Femur (tissue), 1 donor: Measurements from ENCODE around the gene CERT1.

ENCODE experiments used
- DNase-seq: peaks from one replicate; pipeline ENCODE4 v3.0.0-alpha.2; 2017

The CERT1 gene

DNA sequence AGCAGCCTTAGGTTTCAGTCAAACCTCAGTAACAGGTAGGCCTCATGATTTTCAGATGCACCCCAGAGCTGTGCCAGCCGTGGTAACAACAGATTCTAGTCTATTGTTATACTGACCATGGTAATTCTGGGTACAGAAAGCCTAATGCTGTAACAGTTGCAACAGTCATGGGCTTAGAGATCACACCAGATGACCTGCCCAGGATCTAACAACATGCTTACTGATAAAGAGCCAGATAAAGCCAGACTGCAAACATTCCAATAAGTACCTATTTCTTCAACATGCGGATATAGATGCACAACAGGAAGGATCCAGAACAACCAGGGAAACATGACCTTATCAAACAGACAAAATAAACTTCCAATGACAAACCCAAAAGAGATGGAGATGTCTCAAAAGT, 42.8 kb downstream of the CERT1 start:
- DNase-seq: no peak

DNA sequence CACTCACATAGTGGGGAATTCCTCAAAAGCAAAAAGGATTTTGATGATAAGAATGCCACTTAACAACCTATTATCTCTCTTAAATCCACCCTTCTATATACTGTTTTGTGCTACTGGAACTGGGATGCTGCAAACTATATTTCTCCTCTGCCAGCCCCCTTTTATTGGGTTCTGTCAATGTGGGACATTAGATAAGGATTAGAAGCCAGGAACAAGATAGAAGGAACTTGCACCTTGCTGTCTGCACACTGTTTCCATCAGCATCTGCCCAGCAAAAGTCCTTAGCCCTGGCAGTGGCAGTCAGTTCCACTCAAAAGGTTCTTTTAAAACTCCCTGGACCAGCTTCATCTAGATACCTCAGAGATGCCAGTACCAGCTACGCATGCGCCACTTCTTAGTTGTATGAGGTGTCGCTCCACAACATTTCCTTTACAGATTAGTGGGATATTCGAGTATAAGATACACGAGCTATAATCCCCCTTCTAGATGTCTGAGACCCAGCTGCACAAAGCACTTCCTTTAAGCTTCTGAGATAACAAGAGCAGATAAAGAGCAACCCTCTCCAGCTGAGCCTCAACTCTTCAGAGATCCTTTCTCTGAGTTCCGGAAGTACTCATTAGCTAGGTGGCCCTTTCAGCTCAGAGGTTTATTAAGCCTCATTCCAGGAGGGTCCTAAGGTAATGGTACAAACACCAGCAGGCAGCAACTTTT, 45.3 kb downstream of the CERT1 start:
- no peak for DNase-seq

DNA sequence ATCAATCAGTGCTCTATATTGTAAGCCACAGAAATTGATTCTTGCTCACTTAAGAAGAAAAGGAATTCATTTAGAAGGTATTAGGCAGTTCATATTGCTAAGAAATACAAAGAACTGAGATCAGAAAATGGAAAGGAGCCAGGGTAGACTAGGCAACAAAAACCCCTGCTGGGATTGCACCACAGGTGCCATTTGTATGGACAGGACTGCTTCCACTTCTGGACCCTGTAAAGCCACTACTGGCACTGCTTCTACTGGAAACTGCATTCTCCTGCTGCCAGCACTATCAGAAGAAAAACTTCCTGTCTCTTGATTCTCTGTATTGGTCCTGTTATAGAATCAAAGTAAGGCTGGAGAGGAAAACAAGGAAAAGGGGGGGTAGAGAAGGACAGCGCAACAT, 45.9 kb downstream of the CERT1 start:
- DNase-seq: no peak

DNA sequence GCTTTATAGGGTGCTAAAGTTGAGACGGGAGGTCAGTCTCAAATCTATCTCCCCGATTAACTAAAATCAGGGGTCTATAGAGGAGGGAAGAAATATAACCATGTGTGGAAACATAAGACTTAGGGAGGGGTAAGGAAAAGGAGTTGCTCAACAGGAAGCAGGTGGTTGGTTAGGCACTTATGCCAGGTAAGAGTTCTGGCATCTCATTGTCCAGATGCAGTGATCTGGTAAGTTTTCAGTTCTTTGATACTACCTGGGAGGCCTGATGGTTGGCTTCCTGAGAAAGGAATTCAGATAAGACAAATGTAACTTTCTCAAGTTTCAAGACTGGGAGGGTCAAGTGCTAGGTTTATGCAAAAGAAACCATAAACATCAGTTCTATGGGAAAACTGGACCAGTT, 47.7 kb downstream of the CERT1 start:
- DNase-seq: no peak

DNA sequence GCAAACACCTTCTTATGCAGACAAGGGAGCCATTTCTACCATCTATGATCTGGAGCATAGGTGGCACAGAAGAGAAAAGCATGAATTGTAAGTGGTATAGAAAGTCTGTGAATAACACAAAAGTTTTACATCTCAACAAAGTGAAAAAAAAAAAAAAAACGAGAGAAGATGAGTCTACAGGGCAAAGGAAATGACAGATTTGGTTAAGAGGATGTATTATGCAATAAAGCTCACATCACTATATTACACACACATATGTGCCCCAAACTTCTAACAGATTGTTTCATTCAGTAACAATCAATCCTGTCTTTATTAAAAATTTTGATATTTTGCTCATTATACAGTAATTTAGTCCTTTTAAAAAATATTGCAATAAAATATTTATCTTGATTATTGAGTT, 49.8 kb downstream of the CERT1 start:
- DNase-seq: no peak

DNA sequence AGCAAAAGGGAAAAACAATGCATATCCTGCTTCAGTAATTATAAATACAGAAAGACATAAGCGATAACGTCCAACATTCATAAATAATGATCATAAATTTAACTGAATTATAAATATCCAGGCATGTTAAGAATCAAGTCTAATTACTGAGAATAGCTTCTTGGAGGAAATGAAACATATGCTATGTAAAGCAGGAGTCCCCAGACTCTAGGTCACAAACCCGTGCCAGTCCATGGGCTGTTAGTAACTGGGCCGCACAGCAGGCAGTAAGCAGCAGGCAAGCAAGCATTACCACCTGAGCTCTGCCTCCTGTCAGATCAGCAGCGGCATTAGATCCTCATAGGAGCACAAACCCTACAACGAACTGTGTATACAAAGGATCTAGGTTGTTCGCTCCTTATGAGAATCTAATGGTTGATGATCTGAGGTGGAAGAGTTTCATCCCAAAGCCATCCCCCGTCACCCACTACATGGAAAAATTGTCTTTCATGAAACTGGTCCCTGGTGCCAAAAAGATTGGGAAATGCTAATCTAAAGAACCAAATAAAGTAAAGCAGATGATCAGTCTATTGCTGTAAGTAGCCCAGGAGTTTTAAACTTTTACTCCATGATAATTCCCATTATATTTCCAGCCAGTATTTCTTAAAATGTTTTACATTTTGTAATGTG, 50.4 kb downstream of the CERT1 start:
- no peak for DNase-seq

DNA sequence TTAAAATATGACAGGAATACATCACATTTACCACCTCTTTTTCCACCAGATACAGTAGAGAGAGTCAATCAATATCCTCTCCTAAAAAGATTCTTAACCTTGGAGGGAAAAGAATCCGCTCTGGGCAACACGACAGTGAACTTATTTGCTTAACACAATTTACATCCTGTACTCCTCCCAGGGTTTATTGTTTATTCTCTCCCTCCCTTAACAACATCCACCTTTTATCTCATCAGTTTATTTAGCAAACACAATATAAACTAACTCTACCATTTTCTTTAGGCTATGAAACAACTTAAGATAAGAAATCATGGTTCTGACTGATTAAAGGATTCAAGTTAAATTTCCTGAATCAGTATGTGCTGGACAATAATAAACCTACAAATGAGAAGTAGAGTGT, 50.9 kb downstream of the CERT1 start:
- DNase-seq: no peak

DNA sequence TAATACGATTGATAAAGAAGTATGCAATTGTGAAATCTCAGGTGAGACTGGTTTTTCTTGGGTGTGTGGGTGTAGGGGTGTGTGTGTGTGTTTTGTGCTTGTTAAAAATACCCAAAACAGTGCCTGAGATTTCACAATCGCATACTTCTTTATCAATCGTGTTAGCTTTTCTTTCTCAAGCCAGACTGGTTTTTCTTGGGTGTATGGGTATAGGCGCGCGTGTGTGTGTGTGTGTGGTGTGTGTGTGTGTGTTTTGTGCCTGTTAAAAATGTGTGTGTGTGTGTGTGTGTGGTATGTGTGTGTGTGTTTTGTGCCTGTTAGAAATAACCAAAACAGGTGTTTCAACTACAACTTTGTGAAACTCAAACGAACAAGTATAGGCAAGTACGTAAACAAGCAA, 53.7 kb downstream of the CERT1 start:
- DNase-seq: no peak

DNA sequence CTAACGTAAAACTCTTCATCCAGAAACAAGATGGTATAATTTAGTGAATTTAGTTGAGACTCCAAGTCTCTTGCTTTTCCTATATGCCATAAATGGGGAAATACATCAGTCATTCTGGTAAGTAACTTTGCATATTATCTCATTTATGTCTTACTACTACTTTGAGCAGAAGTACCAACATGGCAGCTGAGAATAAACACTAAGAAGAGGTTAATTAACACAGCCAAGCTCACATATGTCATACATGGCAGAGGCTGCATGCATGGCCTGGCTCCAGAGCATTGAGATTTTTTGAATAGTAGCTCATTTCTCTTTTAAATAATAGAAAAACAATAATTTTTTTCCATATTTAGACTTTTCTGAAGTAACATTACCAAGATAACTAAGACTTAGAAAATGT, 54.3 kb downstream of the CERT1 start:
- DNase-seq: no peak

DNA sequence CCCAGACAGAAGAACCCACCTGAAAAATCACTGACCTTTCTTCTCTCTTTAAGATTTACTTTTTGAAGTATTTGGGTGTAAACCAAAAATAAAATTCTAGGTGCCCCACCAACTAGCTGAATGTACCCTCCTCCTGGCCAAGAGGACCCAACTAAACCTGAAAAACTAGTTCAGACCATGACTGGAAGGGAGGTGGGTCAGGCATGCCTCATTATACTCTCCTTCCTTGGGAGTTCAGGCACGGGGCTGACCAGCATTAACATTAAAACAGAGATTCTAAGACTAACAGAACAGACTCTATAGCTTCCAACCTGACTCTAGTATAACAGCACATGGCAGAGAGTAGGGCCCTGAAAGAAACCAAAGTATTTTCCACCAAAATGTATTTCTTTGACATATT, 61.4 kb downstream of the CERT1 start:
- no peak for DNase-seq

DNA sequence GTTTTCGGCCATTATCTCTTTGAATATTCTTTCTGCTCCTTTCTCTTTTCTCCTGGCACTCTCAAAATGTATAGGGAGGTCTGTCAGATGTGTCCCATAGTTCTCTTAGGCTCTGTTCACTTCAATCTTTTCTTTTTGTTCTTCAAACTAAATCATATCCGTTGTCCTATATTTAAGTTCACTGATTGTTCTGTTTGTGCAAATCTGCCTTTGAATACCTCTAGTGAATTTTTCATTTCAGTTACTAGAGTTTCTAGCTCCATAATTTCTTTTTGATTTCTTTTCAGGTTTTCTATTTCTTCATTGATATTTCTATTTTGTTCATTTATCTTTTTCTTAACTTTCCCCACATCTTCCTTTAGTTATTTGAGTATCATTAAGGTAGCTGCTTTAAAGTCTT, 65.4 kb downstream of the CERT1 start:
- DNase-seq: no peak

DNA sequence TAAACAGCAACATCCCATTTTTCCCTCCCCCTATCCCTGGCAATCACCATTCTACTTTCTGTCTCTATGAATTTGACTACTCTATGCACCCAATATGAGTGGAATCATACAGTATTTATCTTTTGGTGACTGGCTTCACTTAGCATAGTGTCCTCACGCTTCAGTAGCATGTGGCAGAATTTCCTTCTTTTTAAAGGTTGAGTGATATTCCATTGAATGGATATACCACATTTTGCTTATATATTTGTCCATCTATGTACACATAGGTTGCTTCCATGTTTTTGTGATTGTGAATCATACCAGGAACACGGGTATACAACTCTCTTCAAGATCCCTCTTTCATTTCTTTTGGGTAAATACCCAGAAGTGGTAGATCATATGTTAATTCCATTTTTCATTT, 69.9 kb downstream of the CERT1 start:
- no peak for DNase-seq

DNA sequence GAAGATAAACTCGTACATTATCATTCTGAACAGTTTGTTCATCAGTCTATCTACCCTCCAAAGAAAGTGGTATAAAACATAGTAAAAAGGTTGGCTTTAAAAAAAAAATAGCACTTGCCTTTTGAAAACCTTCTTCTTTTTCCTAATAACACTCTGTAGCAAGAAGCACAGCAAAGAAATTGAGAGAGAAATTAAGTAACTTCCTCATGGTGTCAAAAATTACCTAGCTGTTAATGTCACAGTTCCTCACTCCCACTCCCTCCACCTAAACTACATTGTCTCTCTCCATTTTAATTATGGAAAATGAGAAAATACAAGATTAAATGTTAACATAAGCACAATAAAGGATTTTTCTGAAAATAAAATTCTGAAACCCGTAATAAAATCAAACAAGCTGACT, 72.2 kb downstream of the CERT1 start:
- DNase-seq: no peak

DNA sequence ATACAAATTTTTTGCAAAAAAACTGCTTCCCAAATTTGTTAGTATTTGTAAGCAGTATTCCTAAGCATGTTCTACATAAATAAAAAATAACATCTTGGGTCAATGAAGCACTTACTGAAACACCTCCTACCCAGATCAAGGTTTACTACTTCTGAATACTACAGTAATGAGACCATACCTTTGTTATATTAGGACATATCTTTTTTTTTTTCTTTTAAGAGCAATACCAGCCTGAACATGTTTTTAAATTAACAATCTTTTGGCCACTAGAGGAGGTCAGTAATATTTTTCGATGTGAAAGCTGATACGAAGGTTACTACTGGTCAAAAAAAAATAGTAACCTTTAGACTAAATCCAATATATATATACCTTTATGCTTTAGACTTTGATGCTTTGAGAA, 72.7 kb downstream of the CERT1 start:
- no peak for DNase-seq

DNA sequence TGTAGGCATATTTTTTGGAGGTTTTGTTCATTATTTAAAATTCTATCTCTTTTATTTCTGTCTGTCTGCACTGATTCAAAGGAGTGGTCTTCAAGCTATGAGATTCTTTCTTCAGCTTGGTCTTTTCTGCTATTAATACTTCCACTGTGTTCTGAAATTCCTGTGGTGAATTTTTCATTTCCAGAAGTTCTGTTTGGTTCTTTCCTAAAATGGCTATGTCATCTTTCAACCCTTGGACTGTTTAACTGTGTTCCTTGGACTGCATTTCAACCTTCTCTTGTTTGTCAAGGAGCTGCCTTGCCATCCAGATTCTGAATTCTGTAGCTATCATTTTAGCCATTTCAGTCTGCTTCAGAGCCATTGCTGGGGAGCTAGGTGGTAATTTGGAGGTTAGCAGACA, 76.3 kb downstream of the CERT1 start:
- no peak for DNase-seq

DNA sequence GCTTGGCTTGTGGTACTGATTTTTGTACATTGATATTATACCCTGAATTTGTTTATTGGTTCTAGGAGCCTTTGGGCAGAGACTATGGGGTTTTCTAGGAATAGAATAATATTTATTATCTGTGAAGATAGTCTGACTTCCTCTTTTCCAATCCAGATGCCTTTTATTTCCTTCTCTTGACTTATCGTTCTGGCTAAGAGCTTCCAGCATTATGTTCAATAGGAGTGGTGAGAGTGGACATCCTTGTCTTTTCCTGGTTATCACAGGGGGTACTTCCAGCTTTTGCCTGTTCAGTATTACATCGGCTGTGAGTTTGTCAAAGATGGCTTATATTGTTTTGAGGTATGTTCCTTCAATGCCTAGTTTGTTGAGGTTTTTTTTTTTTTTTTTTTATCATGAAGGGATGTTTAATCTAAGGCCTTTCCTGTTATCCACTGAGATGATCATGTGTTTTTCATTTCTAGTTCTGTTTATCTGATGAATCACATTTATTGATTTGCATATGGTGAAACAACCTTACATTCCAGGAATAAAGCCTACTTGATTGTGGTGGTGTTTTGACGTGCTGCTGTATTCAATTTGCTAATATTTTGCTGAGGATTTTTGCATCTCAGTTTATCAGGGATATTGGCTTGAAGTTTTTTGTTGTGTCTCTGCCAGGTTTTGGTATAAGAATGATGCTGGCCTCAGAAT, 77.5 kb downstream of the CERT1 start:
- no peak for DNase-seq

DNA sequence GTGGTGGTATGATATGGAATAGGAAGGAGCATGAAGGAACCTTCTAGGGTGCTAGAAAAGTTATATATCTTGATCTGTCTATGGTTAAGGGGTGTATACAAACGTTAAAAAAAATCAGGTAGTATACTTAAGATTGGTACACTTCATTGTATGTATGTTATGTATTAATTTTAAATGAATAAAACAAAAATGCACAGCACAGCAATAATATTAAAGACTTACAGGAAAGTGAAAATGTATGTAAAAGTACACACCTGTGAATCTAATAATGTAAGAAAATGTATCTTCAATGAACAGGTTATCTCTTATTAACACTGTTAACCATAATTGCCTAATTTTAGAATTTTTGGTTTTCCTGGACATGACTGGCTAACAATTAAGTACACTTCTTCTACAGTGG, 97.2 kb downstream of the CERT1 start:
- no peak for DNase-seq

DNA sequence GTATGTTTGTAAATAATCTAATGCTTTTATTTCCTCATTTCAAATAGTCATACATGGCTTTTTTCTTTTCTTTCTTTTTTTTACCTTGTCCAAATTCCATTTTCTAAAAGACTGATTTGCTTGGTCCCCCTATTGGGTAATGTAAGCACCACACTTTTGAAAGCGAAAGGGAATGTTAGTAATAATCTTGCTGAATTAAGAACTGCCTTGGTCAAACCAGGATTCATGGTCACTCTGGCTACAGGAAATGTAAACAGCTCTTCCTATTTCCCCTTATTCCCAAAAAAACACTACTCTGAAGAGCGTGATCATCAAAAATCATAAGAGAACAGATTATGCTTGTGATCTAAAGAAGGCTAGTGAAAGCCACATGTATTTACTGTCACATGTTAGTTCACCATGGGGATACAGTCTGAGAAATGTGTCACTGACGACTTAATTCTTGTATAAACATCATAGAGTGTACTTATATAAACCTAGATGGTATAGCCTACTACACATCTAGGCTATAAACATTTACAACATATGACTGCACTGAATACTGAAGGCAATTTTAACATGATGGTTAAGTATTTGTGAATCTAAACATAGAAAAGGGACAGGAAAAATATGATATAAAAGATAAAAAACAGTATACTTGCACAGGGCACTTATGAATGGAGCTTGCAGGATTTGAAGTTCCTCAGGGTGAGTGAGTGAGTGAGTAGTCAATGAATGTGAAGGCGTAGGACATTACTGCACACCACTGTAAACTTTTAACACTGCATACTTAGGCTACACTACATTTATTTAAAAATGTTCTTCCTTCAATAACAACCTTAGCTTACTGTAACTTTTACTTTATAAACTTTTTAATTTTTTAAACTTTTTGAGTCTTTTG, 99.1 kb downstream of the CERT1 start:
- no peak for DNase-seq

DNA sequence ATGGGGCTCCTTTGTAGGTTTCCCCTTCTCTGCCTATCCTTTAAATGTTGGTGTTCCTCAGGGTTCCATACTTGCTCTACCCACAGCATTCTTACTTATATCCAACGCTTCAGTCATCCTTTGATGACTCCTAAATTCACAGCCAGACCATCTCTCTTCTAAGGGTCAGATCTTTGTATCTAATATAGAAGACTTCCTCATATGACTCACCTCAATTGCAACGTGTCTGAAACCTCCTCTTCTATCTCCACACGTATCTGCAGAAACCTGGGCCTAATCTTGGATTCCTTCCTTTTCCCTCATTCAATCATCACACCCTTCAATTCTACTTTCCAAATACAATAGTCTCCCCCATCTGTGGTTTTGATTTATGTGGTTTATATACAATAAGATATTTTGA, 106.1 kb downstream of the CERT1 start:
- DNase-seq: no peak

DNA sequence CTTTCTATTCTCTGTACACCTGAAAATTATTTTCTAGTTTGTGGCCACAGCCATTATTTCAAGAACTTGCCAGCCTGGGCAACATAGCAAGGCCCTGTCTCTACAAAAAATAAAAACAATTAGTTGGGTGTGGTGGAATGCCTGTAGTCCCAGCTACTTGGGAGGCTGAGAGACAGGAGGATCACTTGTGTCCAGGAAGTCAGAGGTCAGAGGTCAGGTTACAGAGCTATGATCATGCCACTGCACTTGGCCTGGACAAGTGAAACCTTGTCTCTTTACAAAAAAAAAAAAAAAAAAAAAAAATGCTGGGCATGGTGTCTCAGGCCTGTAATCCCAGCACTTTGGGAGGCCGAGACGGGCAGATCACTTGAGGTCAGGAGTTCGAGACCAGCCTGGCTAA, 116.2 kb downstream of the CERT1 start:
- DNase-seq: no peak

DNA sequence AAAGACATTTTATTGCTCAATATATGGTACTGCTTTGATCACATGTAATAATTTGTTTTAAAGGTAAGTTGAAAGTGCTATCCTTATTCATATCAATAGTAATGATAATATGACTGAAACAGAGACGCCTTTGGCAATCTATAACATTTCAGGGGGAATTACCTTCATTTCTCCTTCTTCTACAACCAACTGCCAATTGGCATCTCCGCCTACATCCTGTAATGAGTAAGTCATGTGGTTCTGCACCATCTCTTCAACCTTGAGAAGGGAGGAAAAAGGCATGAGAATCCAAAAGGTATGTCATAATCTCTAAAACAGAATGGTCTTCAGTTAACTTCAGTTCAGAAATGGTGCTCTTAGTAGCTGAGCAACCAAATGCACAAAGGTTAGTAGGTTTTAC, 122.0 kb downstream of the CERT1 start:
- no peak for DNase-seq

DNA sequence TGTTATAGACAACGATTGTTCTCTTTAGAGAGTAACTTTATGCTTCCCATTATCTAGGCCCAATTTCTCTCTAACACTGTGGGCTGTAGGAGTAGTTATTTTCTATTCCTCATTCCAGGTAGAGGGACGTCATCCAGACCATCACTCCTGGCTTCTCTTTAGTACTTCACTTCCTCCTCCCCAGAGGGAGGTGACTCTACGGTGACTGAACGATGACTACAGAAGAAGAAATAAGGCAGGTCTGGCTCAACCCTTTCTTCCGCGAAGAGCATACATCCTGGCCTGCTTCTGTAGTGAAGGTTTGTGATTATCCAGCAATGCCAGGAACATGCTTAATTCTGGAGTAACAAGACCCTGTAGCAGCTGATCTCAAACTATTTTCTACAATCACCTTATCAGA, 123.6 kb downstream of the CERT1 start:
- DNase-seq: no peak

DNA sequence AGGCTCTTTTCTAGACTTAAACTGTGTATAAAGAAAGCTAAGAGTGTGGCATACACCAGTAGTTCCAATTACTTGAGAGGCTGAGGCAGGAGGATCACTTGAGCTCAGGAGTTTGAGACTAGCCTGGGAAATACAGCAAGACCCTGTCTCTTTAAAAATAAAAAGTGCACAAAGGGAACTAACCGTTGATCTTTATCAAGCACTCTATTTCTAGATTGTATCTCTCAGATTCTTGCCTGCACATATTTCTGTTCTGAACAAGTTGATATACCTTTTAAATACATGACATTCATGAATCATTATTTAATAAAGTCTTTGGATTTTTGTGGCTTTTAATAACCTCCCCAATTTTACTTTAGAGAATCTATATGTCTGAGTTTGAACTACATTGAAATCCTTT, 127.2 kb downstream of the CERT1 start:
- no peak for DNase-seq
